GM18505 (cell line): ENCODE results near the gene MARVELD3.
"Not testable (repeated sequence)": the region's sequence is repeated elsewhere in the genome, so short reads cannot be mapped to it uniquely, and the experiment has no call there.

Source experiments
- ATAC-seq: cut with Tn5 transposase; IDR thresholded peaks from one replicate; pipeline ENCODE4 v1.9.1; 2021; ENCODE audit not compliant: unreplicated experiment
- POLR2A ChIP-seq: IDR thresholded peaks from 4 replicates; pipeline ENCODE4 v1.6.1; 2011; ENCODE audit warnings: borderline replicate concordance; ENCODE audit not compliant: insufficient read depth, insufficient read length; ENCODE audit errors: extremely low read depth

MARVELD3 gene

DNA sequence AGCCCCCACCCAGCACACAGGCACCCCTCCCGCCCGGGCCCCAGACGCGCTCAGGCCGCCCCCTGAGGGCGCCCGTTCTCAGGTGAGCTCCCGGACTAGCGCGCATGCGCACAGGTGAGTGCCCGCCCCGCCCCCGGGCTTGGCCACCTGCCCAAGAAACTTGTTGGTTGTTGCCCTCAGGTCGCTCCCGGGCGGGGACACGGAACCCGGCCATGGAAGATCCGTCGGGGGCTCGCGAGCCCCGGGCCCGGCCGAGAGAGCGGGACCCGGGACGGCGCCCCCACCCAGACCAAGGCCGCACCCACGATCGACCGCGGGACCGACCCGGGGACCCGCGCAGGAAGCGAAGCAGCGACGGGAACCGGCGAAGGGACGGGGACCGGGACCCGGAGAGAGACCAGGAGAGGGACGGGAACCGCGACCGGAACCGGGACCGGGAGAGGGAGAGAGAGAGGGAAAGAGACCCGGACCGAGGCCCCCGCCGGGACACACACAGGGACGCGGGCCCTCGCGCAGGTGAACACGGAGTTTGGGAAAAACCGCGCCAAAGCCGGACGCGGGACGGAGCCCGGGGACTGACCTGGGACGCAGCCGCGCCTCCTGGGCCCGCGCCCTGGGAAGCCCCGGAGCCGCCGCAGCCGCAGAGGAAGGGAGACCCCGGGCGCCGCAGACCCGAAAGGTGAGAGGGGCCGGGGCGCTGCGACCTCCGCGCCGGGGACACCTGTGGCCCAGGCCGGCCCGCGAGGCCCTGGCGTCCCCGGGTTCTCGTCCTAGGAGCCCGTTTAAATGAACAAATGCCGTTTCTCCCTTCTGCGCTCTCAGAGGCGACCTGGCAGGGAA is at the start of gene MARVELD3:
MARVELD3 (plus strand) TSS at position 167 of the 840 bp plus-strand sequence; CDS start at position 213, 46 bp downstream.
- no peak for TF ChIP-seq POLR2A
- no peak for ATAC-seq

DNA sequence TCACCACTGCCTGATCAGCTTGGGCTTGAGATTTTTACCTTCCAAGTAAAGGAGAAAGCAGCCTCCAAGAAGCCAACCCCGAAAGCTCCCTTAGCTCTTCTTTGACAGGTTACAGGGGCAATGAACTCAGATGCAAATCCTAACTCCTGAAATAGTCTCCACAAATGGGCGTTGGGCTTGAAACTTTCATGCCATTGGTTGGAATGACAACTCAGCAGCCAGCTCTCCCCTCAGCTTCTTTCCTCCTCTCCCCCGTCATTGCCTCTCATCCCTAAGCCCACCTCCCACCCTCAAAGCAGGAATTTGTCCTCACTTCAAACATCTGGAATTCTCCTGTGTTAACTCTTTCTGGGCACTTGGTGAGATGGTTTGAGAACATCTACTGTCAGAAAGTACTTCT is 49.0 kb upstream of the MARVELD3 start, which contains the start of gene TAT:
TAT (minus strand) TSS at position 122 of the 400 bp plus-strand sequence. CDS start 677 bp downstream, outside the sequence.
- no peak for TF ChIP-seq POLR2A
- ATAC-seq, result no peak

DNA sequence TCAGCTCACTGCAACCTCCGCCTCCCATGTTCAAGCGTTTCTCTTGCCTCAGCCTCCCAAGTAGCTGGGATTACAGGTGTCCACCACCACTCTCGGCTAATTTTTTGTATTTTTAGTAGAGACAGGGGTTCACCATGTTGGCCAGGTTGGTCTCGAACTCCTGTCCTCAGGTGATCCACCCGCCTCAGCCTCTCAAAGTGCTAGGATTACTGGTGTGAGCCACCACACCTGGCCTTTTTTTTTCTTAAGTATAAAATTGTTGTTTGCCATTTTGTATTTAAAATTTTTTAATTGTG is 43.5 kb upstream of the MARVELD3 start:
- not testable (repeated sequence) for ATAC-seq

GRCh38 chr16:71584543-71585317 is 41.3 kb upstream of the MARVELD3 start:
- no peak for ATAC-seq
- TF ChIP-seq POLR2A, result no peak

- no peak for TF ChIP-seq POLR2A
- no peak for ATAC-seq
These were observed 40.7 kb upstream of the MARVELD3 start for GRCh38 chr16:71585318-71585703.

- ATAC-seq, result not testable (repeated sequence)
These were observed 36.6 kb upstream of the MARVELD3 start for GRCh38 chr16:71589334-71589733.

DNA sequence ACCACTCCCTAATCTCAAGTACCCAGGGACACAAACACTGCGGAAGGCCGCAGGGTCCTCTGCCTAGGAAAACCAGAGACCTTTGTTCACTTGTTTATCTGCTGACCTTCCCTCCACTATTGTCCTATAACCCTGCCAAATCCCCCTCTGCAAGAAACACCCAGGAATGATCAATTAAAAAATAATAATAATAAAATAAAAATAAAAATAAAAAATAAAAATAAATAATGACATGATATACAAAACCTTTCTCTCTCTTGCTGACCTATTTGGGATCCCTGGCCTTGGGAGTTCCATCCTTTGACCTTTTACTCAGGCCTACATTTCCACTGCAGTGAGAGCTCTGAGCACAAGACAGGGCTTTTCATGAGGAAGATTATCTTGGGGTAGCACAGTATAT is 35.9 kb upstream of the MARVELD3 start:
- not testable (repeated sequence) for ATAC-seq

GRCh38 chr16:71590584-71590983 is 35.4 kb upstream of the MARVELD3 start:
- no peak for ATAC-seq
- TF ChIP-seq POLR2A, result no peak

DNA sequence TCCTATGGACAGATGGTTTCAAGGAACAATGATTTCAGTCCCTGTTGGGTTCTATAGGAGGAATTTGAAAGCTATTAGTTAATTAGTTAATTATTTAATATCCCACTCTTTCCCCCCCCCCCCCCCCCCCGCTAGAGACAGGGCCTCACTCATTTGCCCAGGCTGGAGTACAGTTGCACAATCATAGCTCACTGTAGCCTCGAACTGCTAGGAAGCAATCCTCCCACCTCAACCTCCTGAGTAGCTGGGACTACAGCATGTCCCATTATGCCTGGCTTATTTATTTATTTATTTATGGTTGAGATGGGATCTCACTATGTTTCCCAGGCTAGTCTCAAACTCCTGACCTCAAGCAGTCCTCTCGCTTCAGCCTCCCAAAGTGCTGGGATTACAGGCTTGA is 34.1 kb upstream of the MARVELD3 start:
- ATAC-seq, result no peak
- TF ChIP-seq POLR2A, result no peak

GRCh38 chr16:71593048-71593999 is 32.7 kb upstream of the MARVELD3 start:
- ATAC-seq, result no peak
- TF ChIP-seq POLR2A, result no peak

- ATAC-seq, result no peak
- no peak for TF ChIP-seq POLR2A
These were observed 31.9 kb upstream of the MARVELD3 start for GRCh38 chr16:71594000-71594646.

- not testable (repeated sequence) for ATAC-seq
These were observed 30.6 kb upstream of the MARVELD3 start for GRCh38 chr16:71595340-71595826.

- not testable (repeated sequence) for ATAC-seq
These were observed 27.6 kb upstream of the MARVELD3 start for GRCh38 chr16:71598426-71598825.

DNA sequence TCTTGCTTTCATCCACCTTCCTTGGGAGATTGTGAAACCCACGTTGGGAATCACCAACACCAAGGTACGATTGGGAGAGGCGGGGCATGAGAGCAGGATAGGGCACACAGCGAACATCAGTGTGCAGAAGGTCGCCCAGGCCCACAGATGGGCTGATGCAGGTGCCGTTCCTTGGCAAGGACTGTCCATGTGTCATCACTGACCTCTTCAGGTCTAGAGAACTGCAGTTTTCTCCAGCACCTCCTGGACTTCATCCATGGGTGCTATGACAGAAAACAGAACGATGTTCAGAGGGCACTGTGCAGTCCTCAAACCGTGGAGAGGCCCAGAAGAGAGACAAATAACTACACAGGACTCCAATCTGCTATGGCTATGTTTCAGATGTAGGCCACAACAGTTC is 25.2 kb upstream of the MARVELD3 start:
- no peak for TF ChIP-seq POLR2A
- no peak for ATAC-seq
